ENCODE measurements around the gene WDR1. TPM values are rescaled to one million over a fixed set of nuclear protein-coding genes. Genes with fewer than 3 reads are reported as not detected.

The WDR1 gene
- total and polyA plus RNA-seq, 2 of the 13 experiments (the other 11 are each of a cell fraction or from before 2014, with no cell fraction given) = 106 to 198 TPM

DNA sequence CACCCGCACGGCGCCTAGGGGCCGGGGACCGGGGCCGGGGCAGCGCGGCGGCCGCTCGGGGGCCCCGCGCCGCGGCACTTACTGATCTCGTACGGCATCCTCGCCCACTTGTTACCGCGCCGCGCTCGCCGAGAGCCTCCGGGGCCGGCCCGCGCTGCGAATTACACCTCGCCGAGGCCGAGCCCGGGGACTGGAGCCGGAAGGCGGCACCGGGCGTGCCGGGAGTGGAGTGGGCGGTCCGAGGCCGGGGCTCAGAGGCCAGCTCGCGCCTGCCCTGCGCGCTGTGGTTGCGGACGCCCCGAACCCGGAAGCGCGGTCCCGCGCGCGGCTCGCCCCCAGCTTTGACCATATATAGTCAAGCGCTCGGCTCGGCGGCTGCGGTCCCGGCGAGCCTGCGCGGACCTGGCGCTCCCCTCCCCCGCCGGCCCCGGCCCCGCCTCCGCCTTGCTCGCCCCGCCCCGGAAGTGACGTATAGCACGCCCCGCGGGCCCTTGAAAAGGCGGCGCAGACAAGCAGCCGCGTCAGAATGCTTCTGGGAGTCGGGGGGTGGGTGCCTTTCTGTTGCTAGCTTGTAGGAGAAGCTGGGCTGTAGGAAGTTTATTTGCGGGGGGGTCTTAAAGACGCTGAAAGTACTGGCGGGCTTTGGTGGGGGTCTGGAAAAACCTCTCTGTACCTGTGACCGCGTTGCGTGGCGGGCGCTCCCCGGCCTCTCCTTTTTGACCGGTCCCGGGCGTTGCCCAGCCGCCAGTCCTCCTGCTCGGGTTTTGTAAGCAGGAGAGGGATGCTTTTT, at the start of gene WDR1 (continued):
- TF ChIP-seq, protein P1, sequence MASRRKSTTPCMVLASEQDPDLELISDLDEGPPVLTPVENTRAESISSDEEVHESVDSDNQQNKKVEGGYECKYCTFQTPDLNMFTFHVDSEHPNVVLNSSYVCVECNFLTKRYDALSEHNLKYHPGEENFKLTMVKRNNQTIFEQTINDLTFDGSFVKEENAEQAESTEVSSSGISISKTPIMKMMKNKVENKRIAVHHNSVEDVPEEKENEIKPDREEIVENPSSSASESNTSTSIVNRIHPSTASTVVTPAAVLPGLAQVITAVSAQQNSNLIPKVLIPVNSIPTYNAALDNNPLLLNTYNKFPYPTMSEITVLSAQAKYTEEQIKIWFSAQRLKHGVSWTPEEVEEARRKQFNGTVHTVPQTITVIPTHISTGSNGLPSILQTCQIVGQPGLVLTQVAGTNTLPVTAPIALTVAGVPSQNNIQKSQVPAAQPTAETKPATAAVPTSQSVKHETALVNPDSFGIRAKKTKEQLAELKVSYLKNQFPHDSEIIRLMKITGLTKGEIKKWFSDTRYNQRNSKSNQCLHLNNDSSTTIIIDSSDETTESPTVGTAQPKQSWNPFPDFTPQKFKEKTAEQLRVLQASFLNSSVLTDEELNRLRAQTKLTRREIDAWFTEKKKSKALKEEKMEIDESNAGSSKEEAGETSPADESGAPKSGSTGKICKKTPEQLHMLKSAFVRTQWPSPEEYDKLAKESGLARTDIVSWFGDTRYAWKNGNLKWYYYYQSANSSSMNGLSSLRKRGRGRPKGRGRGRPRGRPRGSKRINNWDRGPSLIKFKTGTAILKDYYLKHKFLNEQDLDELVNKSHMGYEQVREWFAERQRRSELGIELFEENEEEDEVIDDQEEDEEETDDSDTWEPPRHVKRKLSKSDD (CRISPR knock-in tag; IDR thresholded peaks at IDR 0.05; ENCODE audit: low read depth) = no peak
- TF ChIP-seq, protein P2, sequence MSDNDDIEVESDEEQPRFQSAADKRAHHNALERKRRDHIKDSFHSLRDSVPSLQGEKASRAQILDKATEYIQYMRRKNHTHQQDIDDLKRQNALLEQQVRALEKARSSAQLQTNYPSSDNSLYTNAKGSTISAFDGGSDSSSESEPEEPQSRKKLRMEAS (IDR thresholded peaks at IDR 0.05) = peak; percentile 72; the same call in 1 of the 2 replicates
- TF ChIP-seq, protein P3, sequence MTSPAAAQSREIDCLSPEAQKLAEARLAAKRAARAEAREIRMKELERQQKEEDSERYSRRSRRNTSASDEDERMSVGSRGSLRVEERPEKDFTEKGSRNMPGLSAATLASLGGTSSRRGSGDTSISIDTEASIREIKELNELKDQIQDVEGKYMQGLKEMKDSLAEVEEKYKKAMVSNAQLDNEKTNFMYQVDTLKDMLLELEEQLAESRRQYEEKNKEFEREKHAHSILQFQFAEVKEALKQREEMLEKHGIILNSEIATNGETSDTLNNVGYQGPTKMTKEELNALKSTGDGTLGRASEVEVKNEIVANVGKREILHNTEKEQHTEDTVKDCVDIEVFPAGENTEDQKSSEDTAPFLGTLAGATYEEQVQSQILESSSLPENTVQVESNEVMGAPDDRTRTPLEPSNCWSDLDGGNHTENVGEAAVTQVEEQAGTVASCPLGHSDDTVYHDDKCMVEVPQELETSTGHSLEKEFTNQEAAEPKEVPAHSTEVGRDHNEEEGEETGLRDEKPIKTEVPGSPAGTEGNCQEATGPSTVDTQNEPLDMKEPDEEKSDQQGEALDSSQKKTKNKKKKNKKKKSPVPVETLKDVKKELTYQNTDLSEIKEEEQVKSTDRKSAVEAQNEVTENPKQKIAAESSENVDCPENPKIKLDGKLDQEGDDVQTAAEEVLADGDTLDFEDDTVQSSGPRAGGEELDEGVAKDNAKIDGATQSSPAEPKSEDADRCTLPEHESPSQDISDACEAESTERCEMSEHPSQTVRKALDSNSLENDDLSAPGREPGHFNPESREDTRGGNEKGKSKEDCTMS (CRISPR knock-in tag; conservative IDR thresholded peaks at IDR 0.05) = no peak
- TF ChIP-seq KAT8 (CRISPR knock-in tag; IDR thresholded peaks at IDR 0.05) = peak; percentile 42; the same call in 1 of the 2 replicates
- TF ChIP-seq SIN3B (IDR thresholded peaks at IDR 0.05; ENCODE audit: low read length) = peak; percentile 41
- TF ChIP-seq, protein P4, sequence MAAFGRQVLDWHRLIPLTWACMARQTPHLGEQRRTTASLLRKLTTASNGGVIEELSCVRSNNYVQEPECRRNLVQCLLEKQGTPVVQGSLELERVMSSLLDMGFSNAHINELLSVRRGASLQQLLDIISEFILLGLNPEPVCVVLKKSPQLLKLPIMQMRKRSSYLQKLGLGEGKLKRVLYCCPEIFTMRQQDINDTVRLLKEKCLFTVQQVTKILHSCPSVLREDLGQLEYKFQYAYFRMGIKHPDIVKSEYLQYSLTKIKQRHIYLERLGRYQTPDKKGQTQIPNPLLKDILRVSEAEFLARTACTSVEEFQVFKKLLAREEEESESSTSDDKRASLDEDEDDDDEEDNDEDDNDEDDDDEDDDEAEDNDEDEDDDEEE (CRISPR knock-in tag; IDR thresholded peaks at IDR 0.05) = 0 out of 2 replicates have a peak, but pooled peaks have one; percentile 43
- TF ChIP-seq SPEN (CRISPR knock-in tag; IDR thresholded peaks at IDR 0.05; ENCODE audit: low read depth) = peak; percentile 47; the same call in 1 of the 2 replicates
- no peak for TF ChIP-seq JARID2 (CRISPR knock-in tag; IDR thresholded peaks at IDR 0.05; ENCODE audit: insufficient replicate concordance)
- TF ChIP-seq CENPT (CRISPR knock-in tag; IDR thresholded peaks at IDR 0.05; ENCODE audit: low read depth) = no peak
- no peak for TF ChIP-seq SOX13 (IDR thresholded peaks at IDR 0.05)
- no peak for TF ChIP-seq SOX13 (CRISPR knock-in tag; conservative IDR thresholded peaks at IDR 0.05 in 1 of 2, IDR thresholded peaks at IDR 0.05 in 1 of 2)
- TF ChIP-seq HNF1B (CRISPR knock-in tag; IDR thresholded peaks at IDR 0.05) = peak; percentile 14; the same call in 1 of the 2 replicates
- TF ChIP-seq TAF1 (CRISPR knock-in tag; IDR thresholded peaks at IDR 0.05) = peak; percentile 64
- TF ChIP-seq ZNF768 (CRISPR knock-in tag; IDR thresholded peaks at IDR 0.05) = no peak
- TF ChIP-seq NFIC (IDR thresholded peaks at IDR 0.05; ENCODE audit: low read length) = 0 out of 2 replicates have a peak, but pooled peaks have one; percentile 15
- TF ChIP-seq E2F1 (CRISPR knock-in tag; IDR thresholded peaks at IDR 0.05) = peak; percentile 61; the same call in 1 of the 2 replicates
